CD14-positive monocyte (primary cell): ENCODE results near the gene CPLANE1. TPM values are rescaled to one million over a fixed set of nuclear protein-coding genes. Genes with fewer than 3 reads are reported as not detected.

Experiments used
- DNase-seq, 3 donors: peaks; one replicate each; pipeline ENCODE4 v3.0.0-alpha.2; 2011 to 2022
- H2AFZ ChIP-seq: 2 replicates; pipeline ENCODE4 v1.6.0; 2012; ENCODE audit warnings: mild to moderate bottlenecking, low read depth, low read length, inconsistent platforms; ENCODE audit not compliant: insufficient read depth, poor library complexity, severe bottlenecking
- H3K27ac ChIP-seq, 2 donors: 1 replicate in 1 of 2; 2 replicates in 1 of 2; pipeline ENCODE4 v1.5.1; 2012 to 2013; ENCODE audit warnings: low read length in 2 of 2, control low read depth in 1 of 2, inconsistent platforms in 1 of 2, low read depth in 1 of 2, mild to moderate bottlenecking in 1 of 2
- H3K27me3 ChIP-seq, 2 donors: one replicate each; pipeline versions ENCODE4 v1.6.0 to v1.6.1; 2011 to 2013; ENCODE audit warnings: low read length in 2 of 2; ENCODE audit not compliant: control insufficient read depth in 2 of 2, insufficient read depth in 2 of 2
- H3K36me3 ChIP-seq, 2 donors: replicated peaks in 1 of 2; 1 replicate in 1 of 2; 2 replicates in 1 of 2; pipeline versions ENCODE4 v1.5.1 to v1.6.1; 2012 to 2013; ENCODE audit warnings: low read length in 2 of 2, control low read depth in 1 of 2, inconsistent platforms in 1 of 2, mild to moderate bottlenecking in 1 of 2; ENCODE audit not compliant: insufficient read depth in 2 of 2, control insufficient read depth in 1 of 2
- H3K4me1 ChIP-seq, 2 donors: 1 replicate in 1 of 2; 2 replicates in 1 of 2; pipeline versions ENCODE4 v1.5.1 to v1.6.1; 2012 to 2013; ENCODE audit warnings: low read length in 2 of 2, control low read depth in 1 of 2, inconsistent platforms in 1 of 2, mild to moderate bottlenecking in 1 of 2, moderate library complexity in 1 of 2; ENCODE audit not compliant: insufficient read depth in 2 of 2, control insufficient read depth in 1 of 2
- H3K4me2 ChIP-seq: replicated peaks from 2 replicates; pipeline ENCODE3; 2012; ENCODE audit warnings: low read length, moderate library complexity, mild to moderate bottlenecking; ENCODE audit not compliant: poor library complexity, severe bottlenecking; ENCODE audit errors: extremely low read depth
- H3K4me3 ChIP-seq, 3 experiments: fragments of 200-600 bp in 1 of 3; sonication (generic) in 1 of 3; replicated peaks in 1 of 3; 1 replicate in 2 of 3; 2 replicates in 1 of 3; pipeline ENCODE4 v1.5.1; 2011 to 2013; ENCODE audit warnings: low read length in 3 of 3, mild to moderate bottlenecking in 3 of 3, control low read depth in 2 of 3, low read depth in 2 of 3, inconsistent platforms in 1 of 3, moderate library complexity in 1 of 3
- H3K79me2 ChIP-seq: 2 replicates; pipeline ENCODE4 v1.6.0; 2012; ENCODE audit warnings: mild to moderate bottlenecking, control low read depth, inconsistent platforms, low read length, moderate library complexity; ENCODE audit not compliant: insufficient read depth
- H3K9ac ChIP-seq: 2 replicates; pipeline ENCODE4 v1.6.0; 2017; ENCODE audit warnings: low read length, mild to moderate bottlenecking; ENCODE audit not compliant: insufficient read depth, poor library complexity, severe bottlenecking
- H3K9me3 ChIP-seq, 2 donors: replicated peaks in 1 of 2; 1 replicate in 1 of 2; 2 replicates in 1 of 2; pipeline versions ENCODE4 v1.5.1 to v1.6.1; 2012 to 2013; ENCODE audit warnings: low read length in 2 of 2, control low read depth in 1 of 2; ENCODE audit not compliant: control insufficient read depth in 1 of 2, insufficient read depth in 1 of 2
- H4K20me1 ChIP-seq: 2 replicates; pipeline ENCODE4 v1.6.0; 2012; ENCODE audit warnings: mild to moderate bottlenecking, low read length, control low read depth, moderate library complexity; ENCODE audit not compliant: insufficient read depth
- H3K27ac Mint-ChIP-seq, 7 donors: one replicate each; pipeline ENCODE4 v1.8.0; 2020; ENCODE audit warnings: mild to moderate bottlenecking in 7 of 7, mixed read lengths in 7 of 7, moderate library complexity in 6 of 7, inconsistent platforms in 2 of 7
- H3K27me3 Mint-ChIP-seq, 3 donors: one replicate each; pipeline ENCODE4 v1.8.0; 2021 to 2022; ENCODE audit warnings: low read depth in 3 of 3, mild to moderate bottlenecking in 3 of 3, mixed read lengths in 3 of 3, moderate library complexity in 3 of 3, inconsistent platforms in 1 of 3
- H3K36me3 Mint-ChIP-seq, 2 donors: one replicate each; pipeline ENCODE4 v1.8.0; 2020; ENCODE audit warnings: mixed read lengths in 2 of 2, inconsistent platforms in 1 of 2, mild to moderate bottlenecking in 1 of 2
- H3K4me1 Mint-ChIP-seq: one replicate; pipeline ENCODE4 v1.8.0; 2020; ENCODE audit warnings: mild to moderate bottlenecking, mixed read lengths
- H3K4me3 Mint-ChIP-seq, 2 donors: one replicate each; pipeline ENCODE4 v1.8.0; 2020; ENCODE audit warnings: mild to moderate bottlenecking in 2 of 2, mixed read lengths in 2 of 2, moderate library complexity in 1 of 2
- H3K9me3 Mint-ChIP-seq, 7 donors: one replicate each; pipeline ENCODE4 v1.8.0; 2020 to 2022; ENCODE audit warnings: mixed read lengths in 7 of 7, mild to moderate bottlenecking in 6 of 7, moderate library complexity in 6 of 7, inconsistent platforms in 2 of 7
- WGBS: methylation state at CpG from one replicate; pipeline ENCODE4 v1.1.5; 2013; ENCODE audit warnings: missing lambda C conversion rate; ENCODE audit not compliant: insufficient coverage; 5-methylcytosine and 5-hydroxymethylcytosine counted together
- intact Hi-C, 2 donors: fragments of 100-400 bp; cut with micrococcal nuclease; formaldehyde crosslinking; loops; one replicate each; pipeline versions ENCODE4 v1.15.0 to v1.15.1; 2023
- polyA plus RNA-seq, 3 donors: library from polyadenylated mRNA; depleted of rRNA in 1 of 3; unstranded in 2 of 3; stranded (reverse) in 1 of 3; fragments of 300-500 nt in 2 of 3; fragments of >200 nt in 1 of 3; fragmentation: Illumina TruSeq in 2 of 3; gene quantifications; 1 replicate in 2 of 3; 2 replicates in 1 of 3; pipeline ENCODE4 v1.2.3, GENCODE V29; 2012 to 2021
- TF ChIP-seq, protein P1 (sequence below): fragments of 200-600 bp; IDR thresholded peaks from one replicate; pipeline ENCODE4 v1.8.0; 2022; ENCODE audit warnings: antibody characterized with exemption, mild to moderate bottlenecking

The CPLANE1 gene
- polyA plus RNA-seq, 3 donors = 0.25 to 1.6 (median 0.88) TPM

DNA sequence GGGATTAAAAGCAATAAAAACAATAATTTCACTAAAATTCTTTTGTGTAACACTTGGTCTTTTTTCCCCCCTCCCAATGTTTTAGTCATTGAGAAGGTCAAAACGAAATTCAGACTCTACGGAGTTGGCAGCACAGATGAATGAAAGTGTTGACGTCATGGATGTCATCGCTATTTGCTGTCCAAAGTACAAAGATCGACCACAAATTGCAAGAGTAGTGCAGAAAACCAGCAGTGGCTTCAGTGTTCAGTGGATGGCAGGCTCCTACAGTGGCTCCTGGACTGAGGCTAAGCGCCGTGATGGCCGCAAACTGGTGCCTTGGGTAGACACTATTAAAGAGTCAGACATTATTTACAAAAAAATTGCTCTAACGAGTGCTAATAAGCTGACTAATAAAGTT lies 184.7 kb downstream of the CPLANE1 start:
- H3K27me3 Mint-ChIP-seq = no peaks in the 10 kb centered on the region
- no peaks in the 10 kb centered on the region for H3K9me3 Mint-ChIP-seq
- H3K4me1 ChIP-seq = no peaks in the 10 kb centered on the region
- no peaks in the 10 kb centered on the region for H4K20me1 ChIP-seq
- no peak overlapping the region for H3K27ac Mint-ChIP-seq
- no peaks in the 10 kb centered on the region for H3K9me3 ChIP-seq
- no peaks in the 10 kb centered on the region for H3K79me2 ChIP-seq
- no peak overlapping the region for H3K4me2 ChIP-seq
- H3K36me3 ChIP-seq = peaks cover 58 to 72% of the 10 kb centered on the region in 2 donors
- 100% methylated on average over 8 of the region's 9 CpGs for WGBS
- H3K4me3 Mint-ChIP-seq = no peak overlapping the region
- H3K4me3 ChIP-seq = no peak overlapping the region
- no peaks in the 10 kb centered on the region for H3K27me3 ChIP-seq
- no peaks in the 10 kb centered on the region for H3K4me1 Mint-ChIP-seq
- H3K36me3 Mint-ChIP-seq = peaks cover 44 to 59% of the 10 kb centered on the region in 2 donors
- no peak overlapping the region for H2AFZ ChIP-seq
- H3K27ac ChIP-seq = no peak overlapping the region
- intact Hi-C loops = no loop called here
- no peak overlapping the region for H3K9ac ChIP-seq
- TF ChIP-seq, protein P1, sequence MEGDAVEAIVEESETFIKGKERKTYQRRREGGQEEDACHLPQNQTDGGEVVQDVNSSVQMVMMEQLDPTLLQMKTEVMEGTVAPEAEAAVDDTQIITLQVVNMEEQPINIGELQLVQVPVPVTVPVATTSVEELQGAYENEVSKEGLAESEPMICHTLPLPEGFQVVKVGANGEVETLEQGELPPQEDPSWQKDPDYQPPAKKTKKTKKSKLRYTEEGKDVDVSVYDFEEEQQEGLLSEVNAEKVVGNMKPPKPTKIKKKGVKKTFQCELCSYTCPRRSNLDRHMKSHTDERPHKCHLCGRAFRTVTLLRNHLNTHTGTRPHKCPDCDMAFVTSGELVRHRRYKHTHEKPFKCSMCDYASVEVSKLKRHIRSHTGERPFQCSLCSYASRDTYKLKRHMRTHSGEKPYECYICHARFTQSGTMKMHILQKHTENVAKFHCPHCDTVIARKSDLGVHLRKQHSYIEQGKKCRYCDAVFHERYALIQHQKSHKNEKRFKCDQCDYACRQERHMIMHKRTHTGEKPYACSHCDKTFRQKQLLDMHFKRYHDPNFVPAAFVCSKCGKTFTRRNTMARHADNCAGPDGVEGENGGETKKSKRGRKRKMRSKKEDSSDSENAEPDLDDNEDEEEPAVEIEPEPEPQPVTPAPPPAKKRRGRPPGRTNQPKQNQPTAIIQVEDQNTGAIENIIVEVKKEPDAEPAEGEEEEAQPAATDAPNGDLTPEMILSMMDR = no peak
- no peak for DNase-seq

DNA sequence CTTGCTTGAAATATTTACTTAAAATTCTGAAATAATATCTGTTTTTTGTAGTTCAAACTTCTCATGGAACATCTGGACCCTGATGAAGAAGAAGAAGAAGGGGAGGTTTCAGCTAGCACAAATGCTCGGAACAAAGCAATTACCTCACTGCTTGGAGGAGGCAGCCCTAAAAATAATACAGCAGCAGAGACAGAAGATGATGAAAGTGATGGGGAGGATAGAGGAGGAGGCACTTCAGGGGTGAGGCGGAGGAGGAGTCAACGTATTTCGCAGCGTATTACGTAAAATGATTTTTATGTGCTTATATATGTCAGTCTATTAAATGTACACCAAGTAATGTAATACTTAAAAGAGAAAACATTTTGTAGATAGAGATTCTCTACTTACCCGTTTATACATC lies 185.4 kb downstream of the CPLANE1 start:
- no peaks in the 10 kb centered on the region for H3K27me3 Mint-ChIP-seq

More for the DNA sequence above, 185.4 kb downstream of the CPLANE1 start:
- Mint-ChIP-seq H3K36me3 (peaks cover 49 to 65% of the 10 kb centered on the region in 2 donors), H3K9me3 (no peaks in the 10 kb centered on the region), H3K4me3 (no peak overlapping the region), H3K4me1 (no peaks in the 10 kb centered on the region), H3K27ac (no peak overlapping the region)
- TF ChIP-seq, protein P1 = no peak
- no peak overlapping the region for H2AFZ ChIP-seq
- H3K36me3 ChIP-seq = peaks cover 65 to 79% of the 10 kb centered on the region in 2 donors
- H3K27ac ChIP-seq = no peak overlapping the region
- no peaks in the 10 kb centered on the region for H3K79me2 ChIP-seq
- H3K4me1 ChIP-seq = no peaks in the 10 kb centered on the region
- WGBS = 100% methylated on average over 1 of the region's 7 CpGs
- DNase-seq = no peak
- H3K9me3 ChIP-seq = no peaks in the 10 kb centered on the region
- no peak overlapping the region for H3K9ac ChIP-seq
- H3K4me2 ChIP-seq = no peak overlapping the region
- H3K27me3 ChIP-seq = no peaks in the 10 kb centered on the region
- no peak overlapping the region for H3K4me3 ChIP-seq
- intact Hi-C loops = no loop called here
- H4K20me1 ChIP-seq = no peaks in the 10 kb centered on the region
